Central memory CD4-positive, alpha-beta T cell (primary cell): Measurements from ENCODE around the gene OR2C1.

Source experiments
- DNase-seq: peaks from one replicate; pipeline ENCODE4 v3.0.0; 2022

OR2C1 gene

DNA sequence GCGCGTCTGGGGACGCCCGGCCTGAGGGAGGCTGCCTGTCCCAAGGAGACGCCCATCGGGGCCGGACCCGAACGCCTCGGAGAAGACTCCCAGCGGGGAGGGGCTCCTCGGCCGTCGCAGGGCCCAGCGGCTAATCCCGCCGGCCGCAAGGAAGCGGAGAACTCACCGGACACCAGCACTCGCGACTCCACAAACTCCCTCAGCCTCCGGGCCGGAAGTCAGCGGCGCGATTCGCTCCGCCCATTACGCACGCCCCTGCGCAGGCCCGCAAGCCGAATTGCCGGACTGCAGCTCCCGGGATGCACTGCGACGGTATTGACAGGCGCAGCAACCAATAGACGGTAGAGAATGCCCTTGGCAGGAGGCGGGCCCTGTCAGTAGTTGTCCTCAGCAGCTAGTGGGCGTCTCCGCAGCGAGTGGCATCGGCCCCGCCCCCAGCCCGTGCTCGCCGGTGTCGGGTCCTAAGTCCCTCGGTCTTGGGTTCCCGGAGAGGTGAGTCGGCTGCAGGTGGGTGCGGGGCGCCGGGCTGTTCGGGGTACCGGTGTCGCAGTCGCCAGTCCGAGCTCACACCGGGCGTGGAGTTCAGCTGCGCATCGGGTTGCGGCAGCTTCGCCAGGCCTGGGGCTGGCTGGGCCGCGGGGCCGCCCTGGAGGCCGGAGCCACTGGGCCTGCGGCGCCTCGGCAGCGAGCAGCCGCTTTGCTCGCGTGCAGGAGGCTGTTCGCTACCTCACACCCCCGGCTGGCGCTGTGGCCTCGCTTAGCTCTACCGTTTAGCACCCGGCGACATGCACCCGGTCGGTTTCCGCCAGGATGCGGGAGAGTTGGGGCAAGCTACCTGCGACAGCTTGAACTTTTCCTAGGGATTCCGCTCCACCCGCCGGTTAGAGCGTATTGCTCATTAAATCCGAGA, 45.3 kb downstream of the OR2C1 start, which contains the start of the genes ZNF174 and ZSCAN32:
TSS of gene ZNF174 (plus strand) at position 437 of the 910 bp plus-strand sequence. CDS start 790 bp downstream, outside the sequence.
TSS of gene ZSCAN32 (minus strand) at position 226 of the 910 bp plus-strand sequence. CDS start 3,447 bp downstream, outside the sequence.
- peak; percentile 98 for DNase-seq

DNA sequence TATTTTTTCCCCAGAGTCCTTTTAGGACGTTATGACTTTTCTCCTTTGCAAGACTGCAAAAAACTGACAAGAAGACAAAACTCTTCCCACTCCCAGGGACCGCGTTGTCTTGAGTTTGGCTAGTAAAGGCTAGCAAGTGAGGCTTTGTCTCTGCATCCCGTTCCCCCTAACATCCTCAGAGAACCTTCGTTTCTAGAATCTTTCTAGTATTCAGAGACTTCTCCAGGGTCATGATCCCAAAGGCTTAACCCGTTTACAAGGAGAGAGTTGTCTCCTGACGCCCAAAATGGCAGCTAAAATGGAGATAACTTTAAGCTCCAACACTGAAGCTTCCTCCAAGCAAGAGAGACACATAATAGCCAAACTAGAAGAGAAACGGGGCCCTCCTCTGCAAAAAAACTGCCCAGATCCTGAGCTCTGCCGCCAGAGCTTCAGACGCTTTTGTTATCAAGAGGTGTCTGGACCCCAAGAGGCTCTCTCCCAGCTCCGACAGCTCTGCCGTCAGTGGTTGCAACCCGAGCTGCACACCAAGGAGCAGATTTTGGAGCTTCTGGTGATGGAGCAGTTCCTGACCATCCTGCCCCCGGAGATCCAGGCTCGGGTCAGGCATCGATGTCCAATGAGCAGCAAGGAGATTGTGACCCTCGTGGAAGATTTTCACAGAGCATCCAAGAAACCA, 46.2 kb downstream of the OR2C1 start:
- DNase-seq: no peak
